HG02970 (cell line): ENCODE results near the gene RNASE1.
"Not testable (repeated sequence)": the region's sequence is repeated elsewhere in the genome, so short reads cannot be mapped to it uniquely, and the experiment has no call there.

Experiments used
- ATAC-seq: cut with Tn5 transposase; IDR thresholded peaks from one replicate; pipeline ENCODE4 v1.9.1; 2021; ENCODE audit warnings: mild to moderate bottlenecking, moderate library complexity, moderate number of reproducible peaks; ENCODE audit not compliant: unreplicated experiment, low FRiP score

The RNASE1 gene

GRCh38 chr14:20775901-20776300 lies 26.7 kb downstream of the RNASE1 start:
- no peak for ATAC-seq

GRCh38 chr14:20775043-20775442 lies 27.6 kb downstream of the RNASE1 start:
- ATAC-seq: no peak

- ATAC-seq: no peak
Observed at GRCh38 chr14:20774258-20774824, 28.3 kb downstream of the RNASE1 start.

- no peak for ATAC-seq
Observed at GRCh38 chr14:20772650-20773049, 30.0 kb downstream of the RNASE1 start.

GRCh38 chr14:20769421-20769820 lies 33.2 kb downstream of the RNASE1 start:
- no peak for ATAC-seq

- ATAC-seq: no peak
Observed at GRCh38 chr14:20768593-20768892, 34.1 kb downstream of the RNASE1 start.

- no peak for ATAC-seq
Observed at GRCh38 chr14:20760950-20761349, 41.7 kb downstream of the RNASE1 start.

GRCh38 chr14:20759465-20759864 lies 43.2 kb downstream of the RNASE1 start:
- not testable (repeated sequence) for ATAC-seq

- no peak for ATAC-seq
Observed at GRCh38 chr14:20757965-20758364, 44.7 kb downstream of the RNASE1 start.

GRCh38 chr14:20755037-20755436 lies 47.6 kb downstream of the RNASE1 start:
- no peak for ATAC-seq

- ATAC-seq: no peak
Observed at GRCh38 chr14:20754308-20754707, 48.3 kb downstream of the RNASE1 start.

GRCh38 chr14:20751963-20752562 lies 50.6 kb downstream of the RNASE1 start:
- no peak for ATAC-seq
